Hepatocyte (in vitro differentiated cells): ENCODE results near the gene B3GALNT2. TPM values are rescaled to one million over a fixed set of nuclear protein-coding genes. Genes with fewer than 3 reads are reported as not detected.
A peak's percentile ranks its signal among the peaks of the same experiment; 100 is the strongest.

Experiments
- DNase-seq: peaks from one replicate; pipeline ENCODE4 v3.0.0-alpha.2; 2016; ENCODE audit warnings: low spot score
- H2AFZ ChIP-seq: fragments of 200-600 bp; sonication (generic); 2 replicates; pipeline ENCODE4 v1.6.0; 2016; ENCODE audit warnings: antibody characterized with exemption, mild to moderate bottlenecking
- H3K27ac ChIP-seq: fragments of 200-600 bp; sonication (generic); 2 replicates; pipeline ENCODE4 v1.5.1; 2016; ENCODE audit warnings: mild to moderate bottlenecking
- H3K27me3 ChIP-seq: fragments of 200-600 bp; sonication (generic); 2 replicates; pipeline ENCODE4 v1.6.1; 2016
- H3K36me3 ChIP-seq: fragments of 200-600 bp; sonication (generic); replicated peaks from 2 replicates; pipeline ENCODE4 v1.5.1; 2016; ENCODE audit warnings: low read depth; ENCODE audit not compliant: insufficient read depth
- H3K4me1 ChIP-seq: fragments of 200-600 bp; sonication (generic); 2 replicates; pipeline ENCODE4 v1.5.1; 2016; ENCODE audit warnings: mild to moderate bottlenecking, moderate library complexity; ENCODE audit not compliant: insufficient read depth
- H3K4me2 ChIP-seq: fragments of 200-600 bp; sonication (generic); 2 replicates; pipeline ENCODE4 v1.6.0; 2016
- H3K4me3 ChIP-seq: fragments of 200-600 bp; sonication (generic); 2 replicates; pipeline ENCODE4 v1.5.1; 2016; ENCODE audit warnings: mild to moderate bottlenecking
- H3K79me2 ChIP-seq: fragments of 200-600 bp; sonication (generic); 2 replicates; pipeline ENCODE4 v1.6.0; 2017; ENCODE audit warnings: mild to moderate bottlenecking
- H3K9me2 ChIP-seq: fragments of 200-600 bp; sonication (generic); replicated peaks from 2 replicates; pipeline ENCODE4 v1.6.0; 2017; ENCODE audit warnings: mild to moderate bottlenecking; ENCODE audit not compliant: insufficient read depth
- H3K9me3 ChIP-seq: fragments of 200-600 bp; sonication (generic); 2 replicates; pipeline ENCODE4 v1.5.1; 2016; ENCODE audit warnings: low read depth, mild to moderate bottlenecking
- H4K20me1 ChIP-seq: fragments of 200-600 bp; sonication (generic); 2 replicates; pipeline ENCODE4 v1.6.0; 2016; ENCODE audit warnings: mild to moderate bottlenecking; ENCODE audit not compliant: insufficient read depth, poor library complexity, severe bottlenecking
- CTCF ChIP-seq: fragments of 200-600 bp; sonication (generic); IDR thresholded peaks from 2 replicates; pipeline ENCODE4 v1.5.1; 2016; ENCODE audit warnings: antibody characterized with exemption, mild to moderate bottlenecking; ENCODE audit not compliant: poor library complexity
- EZH2 ChIP-seq: fragments of 200-600 bp; sonication (generic); IDR thresholded peaks from 2 replicates; pipeline ENCODE4 v1.6.1; 2016; ENCODE audit warnings: antibody characterized with exemption, mild to moderate bottlenecking, borderline replicate concordance
- EZH2phosphoT487 ChIP-seq: fragments of 200-600 bp; sonication (generic); IDR thresholded peaks from one replicate; pipeline ENCODE4 v1.6.1; 2018; ENCODE audit warnings: antibody characterized with exemption, mild to moderate bottlenecking, low read depth, moderate library complexity; ENCODE audit not compliant: unreplicated experiment, severe bottlenecking
- WGBS: methylation state at CpG from one replicate; pipeline ENCODE4 v1.1.6; 2016; ENCODE audit warnings: low lambda C conversion rate; ENCODE audit errors: missing lambda C conversion rate; 5-methylcytosine and 5-hydroxymethylcytosine counted together
- polyA plus RNA-seq: library from polyadenylated mRNA; unstranded; fragments of >200 nt; fragmentation: Nextera tagmentation; extraction: Ambion mirVana; gene quantifications from 2 replicates; pipeline ENCODE4 v1.2.1, GENCODE V29; 2016
- total RNA-seq: library from RNA; depleted of rRNA; stranded (reverse); fragments of >200 nt; gene quantifications from 2 replicates; pipeline ENCODE4 v1.2.3, GENCODE V29; 2014

Gene B3GALNT2
- total and polyA plus RNA-seq, 2 experiments from 2014 or later: 8.1 to 24.2 TPM

GRCh38 chr1:235407419-235407818 lies 96.8 kb downstream of the B3GALNT2 start:
- no peaks in the 10 kb centered on the region for H3K9me2 ChIP-seq
- H3K9me3 ChIP-seq: no peaks in the 10 kb centered on the region
- no peak overlapping the region for H3K4me2 ChIP-seq
- no peak overlapping the region for H2AFZ ChIP-seq
- H3K27me3 ChIP-seq: no peaks in the 10 kb centered on the region
- no peak overlapping the region for H3K4me3 ChIP-seq
- WGBS: 68% methylated on average over 5 of the region's 5 CpGs
- no peaks in the 10 kb centered on the region for H3K36me3 ChIP-seq
- peaks cover 28% of the 10 kb centered on the region for H3K79me2 ChIP-seq
- no peak overlapping the region for H3K27ac ChIP-seq
- no peaks in the 10 kb centered on the region for H4K20me1 ChIP-seq
- no peak for TF ChIP-seq CTCF
- TF ChIP-seq EZH2: no peak
- no peak for DNase-seq
- peaks cover 7% of the 10 kb centered on the region for H3K4me1 ChIP-seq

- no peak overlapping the region for H3K4me2 ChIP-seq
- H2AFZ ChIP-seq: no peak overlapping the region
- H3K27ac ChIP-seq: no peak overlapping the region
- H3K4me1 ChIP-seq: peaks cover 6% of the 10 kb centered on the region
- WGBS: 87% methylated on average over 5 of the region's 5 CpGs
- H3K9me2 ChIP-seq: no peaks in the 10 kb centered on the region
- DNase-seq: no peak
- TF ChIP-seq EZH2: no peak
- no peak for TF ChIP-seq CTCF
- no peak for TF ChIP-seq EZH2phosphoT487
- no peaks in the 10 kb centered on the region for H3K36me3 ChIP-seq
- no peaks in the 10 kb centered on the region for H3K9me3 ChIP-seq
- no peaks in the 10 kb centered on the region for H3K27me3 ChIP-seq
- H3K4me3 ChIP-seq: no peak overlapping the region
- H3K79me2 ChIP-seq: peaks cover 44% of the 10 kb centered on the region
- no peaks in the 10 kb centered on the region for H4K20me1 ChIP-seq
These were observed 100.1 kb downstream of the B3GALNT2 start for GRCh38 chr1:235404190-235404589.

- no peak overlapping the region for H2AFZ ChIP-seq
- H3K79me2 ChIP-seq: peaks cover 50% of the 10 kb centered on the region
- no peaks in the 10 kb centered on the region for H3K27me3 ChIP-seq
- H3K4me2 ChIP-seq: no peak overlapping the region
- 100% methylated on average over 1 of the region's 1 CpG for WGBS
- no peak overlapping the region for H3K4me3 ChIP-seq
- no peaks in the 10 kb centered on the region for H3K4me1 ChIP-seq
- no peaks in the 10 kb centered on the region for H4K20me1 ChIP-seq
- no peak for DNase-seq
- no peaks in the 10 kb centered on the region for H3K9me3 ChIP-seq
- peak overlapping the region; percentile 47 for H3K27ac ChIP-seq
- no peak for TF ChIP-seq CTCF
- no peak for TF ChIP-seq EZH2phosphoT487
- no peak for TF ChIP-seq EZH2
- H3K9me2 ChIP-seq: no peaks in the 10 kb centered on the region
- no peaks in the 10 kb centered on the region for H3K36me3 ChIP-seq
These were observed 100.7 kb downstream of the B3GALNT2 start for GRCh38 chr1:235403593-235403992.
